ENCODE data around the gene GPR87. TPM values are rescaled to one million over a fixed set of nuclear protein-coding genes. Genes with fewer than 3 reads are reported as not detected.

The GPR87 gene
- total RNA-seq, 1 donor, result 0.43 TPM

DNA sequence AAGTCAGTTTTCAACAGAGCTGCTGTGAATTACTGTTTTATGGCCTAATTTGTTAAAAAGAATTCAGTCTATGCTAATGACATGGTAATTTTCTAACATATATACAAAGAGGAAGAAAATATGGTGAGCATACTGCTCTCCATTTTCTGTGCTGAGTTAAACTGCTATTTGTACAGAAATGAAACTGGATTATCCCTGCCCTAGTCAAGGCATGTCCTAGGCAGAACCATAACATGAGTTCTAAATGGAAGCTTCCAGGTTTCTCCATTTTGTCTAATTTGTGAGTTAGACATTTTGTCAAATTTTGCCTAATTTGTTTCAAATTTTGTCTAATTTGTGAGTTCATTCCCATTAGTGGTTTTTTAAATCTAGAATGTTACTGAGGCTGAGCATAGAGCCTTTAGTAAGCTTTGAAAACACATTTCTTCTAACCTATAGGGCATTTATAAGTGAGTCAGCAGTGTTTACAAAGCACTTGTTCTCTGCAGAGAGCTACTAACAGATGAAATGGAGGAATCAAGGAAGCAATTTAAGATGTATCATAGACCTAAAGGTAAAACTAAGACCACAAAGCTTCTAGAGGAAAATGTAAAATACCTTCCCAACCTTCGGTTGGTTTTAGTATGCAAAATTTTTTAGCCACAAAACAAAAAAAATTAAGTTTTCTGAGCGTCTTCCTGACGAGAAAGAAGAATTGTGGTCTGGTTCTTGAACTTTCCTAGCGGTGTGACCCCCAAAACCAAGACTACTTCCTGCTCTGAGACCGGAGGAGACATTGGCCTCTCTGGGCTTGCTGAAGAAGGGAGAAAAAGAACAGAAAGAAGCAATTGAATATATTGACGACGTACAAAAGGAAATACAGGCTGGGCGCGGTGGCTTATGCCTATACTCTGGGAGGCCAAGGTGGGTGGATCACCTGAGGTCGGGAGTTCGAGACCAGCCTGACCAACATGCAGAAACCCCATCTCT lies 48.1 kb downstream of the GPR87 start:
- H3K4me3 ChIP-seq (ENCODE audit: low read depth, low read length), result no peak overlapping the region
- TF ChIP-seq, protein P1, sequence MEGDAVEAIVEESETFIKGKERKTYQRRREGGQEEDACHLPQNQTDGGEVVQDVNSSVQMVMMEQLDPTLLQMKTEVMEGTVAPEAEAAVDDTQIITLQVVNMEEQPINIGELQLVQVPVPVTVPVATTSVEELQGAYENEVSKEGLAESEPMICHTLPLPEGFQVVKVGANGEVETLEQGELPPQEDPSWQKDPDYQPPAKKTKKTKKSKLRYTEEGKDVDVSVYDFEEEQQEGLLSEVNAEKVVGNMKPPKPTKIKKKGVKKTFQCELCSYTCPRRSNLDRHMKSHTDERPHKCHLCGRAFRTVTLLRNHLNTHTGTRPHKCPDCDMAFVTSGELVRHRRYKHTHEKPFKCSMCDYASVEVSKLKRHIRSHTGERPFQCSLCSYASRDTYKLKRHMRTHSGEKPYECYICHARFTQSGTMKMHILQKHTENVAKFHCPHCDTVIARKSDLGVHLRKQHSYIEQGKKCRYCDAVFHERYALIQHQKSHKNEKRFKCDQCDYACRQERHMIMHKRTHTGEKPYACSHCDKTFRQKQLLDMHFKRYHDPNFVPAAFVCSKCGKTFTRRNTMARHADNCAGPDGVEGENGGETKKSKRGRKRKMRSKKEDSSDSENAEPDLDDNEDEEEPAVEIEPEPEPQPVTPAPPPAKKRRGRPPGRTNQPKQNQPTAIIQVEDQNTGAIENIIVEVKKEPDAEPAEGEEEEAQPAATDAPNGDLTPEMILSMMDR (IDR thresholded peaks at IDR 0.05; ENCODE audit: insufficient read depth, low read depth, low read length), result no peak
- no peak for DNase-seq (ENCODE audit: low read depth)

GRCh38 chr3:151267066-151267465 lies 49.6 kb downstream of the GPR87 start:
- DNase-seq (ENCODE audit: low read depth), result no peak
- H3K4me3 ChIP-seq (ENCODE audit: low read depth, low read length), result no peak overlapping the region
- TF ChIP-seq, protein P1 (IDR thresholded peaks at IDR 0.05; ENCODE audit: insufficient read depth, low read depth, low read length), result no peak

DNA sequence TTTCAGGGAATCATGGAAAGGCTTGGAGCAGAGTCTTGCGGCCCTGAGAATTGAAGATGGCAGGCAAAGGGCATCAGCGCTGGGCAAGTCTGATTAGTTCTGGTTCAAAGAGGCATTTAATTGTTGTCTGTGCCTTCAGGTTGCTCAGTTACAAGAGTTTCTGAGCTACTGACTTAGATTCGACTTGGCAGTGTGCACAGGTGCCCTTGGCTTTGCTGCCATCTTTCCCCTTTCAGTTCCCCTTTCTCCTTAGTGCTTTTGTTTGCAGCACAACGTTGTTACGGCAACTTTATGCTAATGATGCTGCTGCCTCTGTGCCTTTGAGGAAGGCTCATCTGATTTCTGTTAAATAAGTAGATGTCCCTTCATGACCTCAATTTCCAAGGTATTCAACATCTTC lies 50.8 kb downstream of the GPR87 start:
- TF ChIP-seq, protein P1 (IDR thresholded peaks at IDR 0.05; ENCODE audit: insufficient read depth, low read depth, low read length), result no peak
- no peak overlapping the region for H3K4me3 ChIP-seq (ENCODE audit: low read depth, low read length)
- no peak for DNase-seq (ENCODE audit: low read depth)

GRCh38 chr3:151265166-151265565 lies 51.5 kb downstream of the GPR87 start:
- no peak overlapping the region for H3K4me3 ChIP-seq (ENCODE audit: low read depth, low read length)
- TF ChIP-seq, protein P1 (IDR thresholded peaks at IDR 0.05; ENCODE audit: insufficient read depth, low read depth, low read length), result no peak
- no peak for DNase-seq (ENCODE audit: low read depth)

GRCh38 chr3:151264605-151265004 lies 52.0 kb downstream of the GPR87 start:
- H3K4me3 ChIP-seq (ENCODE audit: low read depth, low read length), result no peak overlapping the region
- TF ChIP-seq, protein P1 (IDR thresholded peaks at IDR 0.05; ENCODE audit: insufficient read depth, low read depth, low read length), result no peak
- no peak for DNase-seq (ENCODE audit: low read depth)

- no peak overlapping the region for H3K4me3 ChIP-seq (ENCODE audit: low read depth, low read length)
- DNase-seq (ENCODE audit: low read depth), result peak; percentile 65
- TF ChIP-seq, protein P1 (IDR thresholded peaks at IDR 0.05; ENCODE audit: insufficient read depth, low read depth, low read length), result no peak
Measured at GRCh38 chr3:151262871-151263525, 53.6 kb downstream of the GPR87 start.
